ENCODE data around the gene EFNA5.

The EFNA5 gene

GRCh38 chr5:107533910-107534876 is 136.5 kb downstream of the EFNA5 start:
- DNase-seq (ENCODE audit: extremely low read depth, low read depth): no peak
- TF ChIP-seq CTCF (IDR thresholded peaks at IDR 0.05; ENCODE audit: low read depth, low read length): no peak

- no peak for TF ChIP-seq CTCF (IDR thresholded peaks at IDR 0.05; ENCODE audit: low read depth, low read length)
- DNase-seq (ENCODE audit: extremely low read depth, low read depth): no peak
Measured at GRCh38 chr5:107532916-107533315, 137.8 kb downstream of the EFNA5 start.

GRCh38 chr5:107532169-107532878 is 138.4 kb downstream of the EFNA5 start:
- no peak for DNase-seq (ENCODE audit: extremely low read depth, low read depth)
- TF ChIP-seq CTCF (IDR thresholded peaks at IDR 0.05; ENCODE audit: low read depth, low read length): no peak

- DNase-seq (ENCODE audit: extremely low read depth, low read depth): no peak
- no peak for TF ChIP-seq CTCF (IDR thresholded peaks at IDR 0.05; ENCODE audit: low read depth, low read length)
Measured at GRCh38 chr5:107531308-107531707, 139.4 kb downstream of the EFNA5 start.

- no peak for DNase-seq (ENCODE audit: extremely low read depth, low read depth)
- no peak for TF ChIP-seq CTCF (IDR thresholded peaks at IDR 0.05; ENCODE audit: low read depth, low read length)
Measured at GRCh38 chr5:107529618-107530017, 141.1 kb downstream of the EFNA5 start.

- no peak for DNase-seq (ENCODE audit: extremely low read depth, low read depth)
- no peak for TF ChIP-seq CTCF (IDR thresholded peaks at IDR 0.05; ENCODE audit: low read depth, low read length)
Measured at GRCh38 chr5:107526270-107526937, 144.3 kb downstream of the EFNA5 start.

All from AG09319 (cell line).